ACHN (cell line): ENCODE results near the gene TSPAN17.
"Not testable (repeated sequence)": the region's sequence is repeated elsewhere in the genome, so short reads cannot be mapped to it uniquely, and the experiment has no call there.

ENCODE experiments used
- DNase-seq: peaks from one replicate; pipeline ENCODE4 v3.0.0-alpha.2; 2015
- in situ Hi-C: cut with HindIII; loops from 2 replicates; pipeline ENCODE4 v1.10.0; 2017; ENCODE audit warnings: low sequenced_read_pairs, low pct_ligation_motif_present, low pct_unique_long_range_greater_than_20kb

The TSPAN17 gene

GRCh38 chr5:176692839-176693476 lies 45.7 kb downstream of the TSPAN17 start:
- in situ Hi-C loops, result no loop called here
- no peak for DNase-seq

GRCh38 chr5:176693477-176693851 lies 46.2 kb downstream of the TSPAN17 start:
- in situ Hi-C loops, result no loop called here
- no peak for DNase-seq

DNA sequence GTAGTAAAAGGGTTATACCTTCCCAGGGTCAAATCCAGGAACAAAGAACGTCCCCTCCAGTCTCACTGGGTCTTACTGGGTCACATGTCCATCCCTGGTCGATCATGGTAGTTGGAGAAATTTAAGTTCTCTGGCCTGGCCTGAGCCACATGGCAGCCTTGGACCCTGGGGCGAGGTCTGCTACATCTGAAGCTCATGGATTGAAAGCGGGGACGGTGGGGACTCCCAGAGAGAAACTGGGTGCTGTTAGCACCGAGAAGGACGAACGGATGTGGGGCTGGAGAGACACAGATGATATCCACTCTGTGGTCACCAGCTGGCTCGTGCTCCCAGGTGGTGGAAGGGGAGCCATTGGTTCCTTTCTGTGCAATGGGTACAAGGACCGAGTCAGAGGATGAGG lies 46.9 kb downstream of the TSPAN17 start:
- in situ Hi-C loops, result no loop called here
- no peak for DNase-seq

DNA sequence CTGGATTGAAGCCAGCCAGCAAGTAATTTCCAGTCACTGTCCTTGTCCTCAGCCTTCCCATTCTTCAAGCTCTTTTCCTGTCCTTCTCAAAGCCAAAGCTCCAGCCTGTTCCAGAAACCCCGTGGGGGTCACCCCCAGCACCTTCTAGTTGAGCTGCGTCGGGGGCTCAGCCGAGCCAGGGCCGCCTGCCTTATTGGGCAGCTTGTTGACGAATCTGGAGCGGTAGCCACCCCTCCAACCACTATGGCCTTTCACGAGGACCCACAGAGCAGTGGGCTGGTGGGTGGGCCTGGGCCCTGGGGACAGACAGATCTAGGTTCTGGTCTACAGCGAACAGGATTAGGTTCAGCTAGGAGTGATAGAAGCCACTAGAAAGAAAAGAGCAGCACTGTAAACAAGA lies 47.3 kb downstream of the TSPAN17 start:
- in situ Hi-C loops, result no loop called here
- no peak for DNase-seq

GRCh38 chr5:176695073-176695472 lies 47.8 kb downstream of the TSPAN17 start:
- no peak for DNase-seq
- in situ Hi-C loops, result no loop called here

DNA sequence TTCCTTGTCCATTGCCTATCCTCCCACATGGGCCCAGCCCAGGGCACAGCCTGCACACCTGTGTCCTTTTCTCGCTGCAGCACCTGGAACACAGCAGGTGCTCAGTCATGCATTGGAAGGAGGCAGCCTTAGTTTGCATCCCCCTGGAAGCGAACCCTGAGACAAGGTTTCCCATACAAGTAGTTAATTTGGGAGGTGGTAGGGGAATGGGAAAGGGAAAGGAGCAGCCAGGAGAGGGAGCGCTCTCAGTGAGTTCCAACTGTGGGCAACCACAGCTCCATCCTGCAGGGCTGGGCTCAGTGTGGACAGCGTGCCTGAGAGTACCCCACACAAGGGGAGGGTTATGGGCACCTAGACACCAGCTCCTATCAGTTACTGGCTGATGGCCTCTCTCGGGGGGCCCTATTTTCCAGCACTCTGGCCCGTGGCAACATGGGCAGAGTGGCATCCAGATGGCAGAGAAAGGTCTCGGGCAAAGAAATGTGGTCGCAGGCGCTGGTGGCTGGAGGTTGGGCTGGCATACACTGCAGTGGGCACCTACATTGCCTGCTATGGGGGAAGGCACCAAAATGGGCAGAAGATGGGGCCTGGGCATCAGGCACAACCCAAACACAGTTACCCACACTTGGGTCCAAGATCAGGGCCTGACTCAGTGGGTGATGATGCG lies 50.1 kb downstream of the TSPAN17 start:
- in situ Hi-C loops, result no loop called here

GRCh38 chr5:176697934-176698538 lies 50.8 kb downstream of the TSPAN17 start:
- in situ Hi-C loops, result no loop called here
- DNase-seq, result no peak

More for the DNA sequence above, 50.1 kb downstream of the TSPAN17 start:
- no peak for DNase-seq

GRCh38 chr5:176699446-176699845 lies 52.2 kb downstream of the TSPAN17 start:
- DNase-seq, in situ Hi-C loops: not testable (repeated sequence)

DNA sequence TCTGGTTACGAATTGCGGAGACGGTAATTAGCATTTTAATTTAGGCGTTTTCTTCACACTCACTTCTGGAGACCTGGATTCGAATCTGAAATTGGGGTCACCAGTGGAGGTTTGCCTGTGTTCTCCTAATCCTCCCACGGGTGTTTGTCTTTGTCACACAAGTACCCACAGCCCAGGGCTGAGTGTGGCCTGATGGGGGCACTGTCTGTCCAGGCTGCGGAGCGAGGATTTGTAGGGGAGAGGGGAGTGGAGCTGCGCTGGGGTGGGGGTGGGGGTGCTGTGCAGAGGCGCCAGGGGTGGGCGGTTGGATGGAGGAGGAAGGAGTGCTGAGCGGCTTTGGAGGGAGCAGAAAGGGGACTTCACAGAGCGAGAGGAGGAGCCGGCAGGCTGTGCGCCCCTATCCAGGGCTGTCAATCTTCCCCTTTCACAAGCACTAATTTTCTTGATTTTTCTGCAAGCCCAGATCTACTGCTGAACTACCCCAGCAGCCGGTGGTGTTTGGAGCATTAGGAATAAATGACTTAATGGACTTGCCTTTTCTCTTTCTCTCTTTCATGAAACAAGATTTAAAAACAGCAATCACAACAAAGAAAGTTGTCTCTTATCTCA lies 53.1 kb downstream of the TSPAN17 start:
- in situ Hi-C loops, result no loop called here
- peak; percentile 15 for DNase-seq

DNA sequence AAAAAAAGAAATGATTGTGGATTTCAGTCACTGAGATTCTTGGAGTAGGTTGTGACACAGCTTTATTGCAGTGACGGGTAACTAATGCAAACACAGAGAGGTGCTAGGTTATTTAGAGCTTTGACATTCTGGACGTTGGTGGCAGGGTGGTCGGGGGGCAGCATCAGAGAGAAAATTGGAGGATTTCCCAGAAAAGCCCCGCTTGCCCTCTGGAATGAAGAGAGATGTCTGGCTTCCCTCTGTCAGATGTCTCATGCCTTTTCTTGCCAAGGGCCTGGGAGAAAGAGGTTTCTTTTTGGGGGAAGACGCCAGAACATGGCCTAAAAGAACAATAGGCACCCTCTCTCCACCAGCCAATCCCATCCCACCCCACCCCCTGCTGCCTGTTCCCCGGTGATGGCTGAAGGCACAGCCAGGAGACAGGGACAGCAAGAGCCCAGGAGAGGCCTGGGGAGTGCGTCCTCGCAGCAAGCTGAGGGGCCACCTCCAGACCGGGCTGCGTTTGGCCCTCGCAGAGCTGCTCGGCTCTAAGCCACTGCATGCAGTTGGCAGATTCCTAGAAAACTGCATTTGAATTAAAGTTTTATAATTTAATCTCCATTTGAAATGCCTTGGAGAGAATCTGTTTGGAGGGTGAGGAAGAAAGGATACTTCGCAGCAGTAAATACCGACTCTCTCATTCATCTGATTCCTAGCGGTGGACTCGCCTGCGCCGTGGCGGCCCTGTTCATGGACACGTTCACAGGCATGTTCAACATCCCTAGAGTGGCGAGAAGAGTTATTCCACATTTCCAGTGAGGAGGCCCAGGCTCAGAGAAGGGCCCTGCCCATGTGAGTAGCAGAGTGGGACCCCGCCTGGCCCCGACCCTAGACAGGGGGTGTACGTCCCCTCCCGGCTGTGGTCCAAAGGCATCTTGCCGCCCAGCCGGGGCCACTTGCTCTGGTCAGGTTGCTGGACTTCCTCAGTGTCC lies 55.7 kb downstream of the TSPAN17 start:
- no peak for DNase-seq
- in situ Hi-C loops, result no loop called here

- in situ Hi-C loops, result no loop called here
- DNase-seq, result no peak
Observed at GRCh38 chr5:176703857-176704256, 56.6 kb downstream of the TSPAN17 start.

DNA sequence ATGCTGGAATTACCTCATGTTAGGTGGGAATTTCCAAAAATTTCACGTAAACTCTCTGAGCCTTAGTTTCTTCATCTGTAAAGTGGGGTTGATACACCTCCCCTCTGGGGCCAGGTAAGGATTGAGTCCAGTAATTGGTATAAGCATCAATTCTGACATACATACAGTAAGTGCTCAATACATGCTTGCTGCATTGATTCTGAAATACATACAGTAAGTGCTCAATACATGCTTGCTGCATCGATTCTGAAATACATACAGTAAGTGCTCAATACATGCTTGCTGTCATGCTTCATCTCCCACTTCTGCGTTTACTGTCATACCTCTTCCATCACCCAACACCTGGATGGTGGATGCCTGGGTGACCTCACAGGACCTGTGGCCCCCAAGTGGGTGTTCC lies 57.1 kb downstream of the TSPAN17 start:
- in situ Hi-C loops, result no loop called here
- no peak for DNase-seq

- in situ Hi-C loops, result no loop called here
- no peak for DNase-seq
Observed at GRCh38 chr5:176704817-176705216, 57.5 kb downstream of the TSPAN17 start.
